Measurements from ENCODE around the gene TLL1. TPM values are rescaled to one million over a fixed set of nuclear protein-coding genes. Genes with fewer than 3 reads are reported as not detected.

The TLL1 gene
- total RNA-seq, 1 experiment from 2014 or later: 5.0 TPM

DNA sequence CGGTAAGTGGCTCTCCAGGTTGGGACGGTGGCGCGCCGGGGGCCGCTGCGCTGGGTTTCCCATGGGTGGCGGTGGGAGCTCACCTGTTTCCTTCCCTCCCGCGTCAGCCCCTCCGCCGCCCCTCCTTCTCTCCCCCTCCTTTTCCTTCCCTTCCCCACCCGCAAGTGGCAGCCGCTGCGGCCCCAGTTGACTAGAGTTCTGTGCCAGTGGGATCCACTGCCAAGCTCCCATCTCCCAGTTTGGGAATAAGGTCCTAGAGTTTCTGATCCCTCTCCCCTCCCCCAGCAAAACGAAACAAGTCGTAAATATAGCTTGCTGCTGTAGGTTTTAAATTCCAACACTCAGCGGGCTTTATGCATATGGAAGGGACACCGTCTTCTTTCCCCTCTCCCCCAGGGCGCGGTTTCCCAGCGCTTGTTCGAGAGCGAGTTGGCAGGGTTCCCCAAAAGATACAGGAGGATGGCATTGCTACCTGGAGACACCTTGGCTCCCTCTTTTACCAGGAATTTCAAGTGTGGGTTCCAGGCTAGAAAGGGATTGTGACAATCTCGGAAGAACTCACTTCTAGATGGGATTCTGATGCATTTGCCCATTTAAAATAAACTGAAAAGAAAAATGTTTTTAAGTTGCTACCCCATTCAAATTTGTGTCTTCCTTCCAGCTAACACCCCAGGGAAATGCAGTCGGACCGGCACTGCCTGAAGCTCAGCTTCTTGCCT lies 1.2 kb downstream of the TLL1 start:
- Histone ChIP-seq H3K4me2 (ENCODE audit: low read length) (peak overlapping the region; percentile 96), H3K4me1 (ENCODE audit: insufficient read depth, low read length) (peaks cover 29% of the 10 kb centered on the region), H3K4me3 (ENCODE audit: low read length) (peak overlapping the region; percentile 89), H3K27me3 (ENCODE audit: low read length) (no peaks in the 10 kb centered on the region), H3K9me2 (replicated peaks; ENCODE audit: low read length) (no peaks in the 10 kb centered on the region), H2AFZ (ENCODE audit: low read length) (peak overlapping the region; percentile 99), H3F3A (ENCODE audit: low read length, unreplicated experiment) (no peaks in the 10 kb centered on the region), H3K79me2 (ENCODE audit: low read length) (peaks cover 10% of the 10 kb centered on the region; the same call in 1 of the 2 replicates), H3K36me3 (ENCODE audit: low read depth, low read length) (no peaks in the 10 kb centered on the region), H4K20me1 (ENCODE audit: low read length) (no peaks in the 10 kb centered on the region), H3K27ac (ENCODE audit: low read length) (peak overlapping the region; percentile 49), H3K9ac (ENCODE audit: low read length) (peak overlapping the region; percentile 65), H3K9me3 (ENCODE audit: low read length) (no peaks in the 10 kb centered on the region)
- BruUV-seq (replicated peaks): TSS peak; percentile 81
- intact Hi-C loops (cut with micrococcal nuclease): loop anchor here (2.0 to 5.0 kb wide), 2 partner anchors 201 to 218 kb away; no protein-coding TSS in a partner anchor
- ATAC-seq: peak; percentile 9
- POLR2A ChIA-PET (ENCODE audit: unreplicated experiment): no interaction called here
- peak; percentile 37 for DNase-seq
- TF ChIP-seq, protein P1, sequence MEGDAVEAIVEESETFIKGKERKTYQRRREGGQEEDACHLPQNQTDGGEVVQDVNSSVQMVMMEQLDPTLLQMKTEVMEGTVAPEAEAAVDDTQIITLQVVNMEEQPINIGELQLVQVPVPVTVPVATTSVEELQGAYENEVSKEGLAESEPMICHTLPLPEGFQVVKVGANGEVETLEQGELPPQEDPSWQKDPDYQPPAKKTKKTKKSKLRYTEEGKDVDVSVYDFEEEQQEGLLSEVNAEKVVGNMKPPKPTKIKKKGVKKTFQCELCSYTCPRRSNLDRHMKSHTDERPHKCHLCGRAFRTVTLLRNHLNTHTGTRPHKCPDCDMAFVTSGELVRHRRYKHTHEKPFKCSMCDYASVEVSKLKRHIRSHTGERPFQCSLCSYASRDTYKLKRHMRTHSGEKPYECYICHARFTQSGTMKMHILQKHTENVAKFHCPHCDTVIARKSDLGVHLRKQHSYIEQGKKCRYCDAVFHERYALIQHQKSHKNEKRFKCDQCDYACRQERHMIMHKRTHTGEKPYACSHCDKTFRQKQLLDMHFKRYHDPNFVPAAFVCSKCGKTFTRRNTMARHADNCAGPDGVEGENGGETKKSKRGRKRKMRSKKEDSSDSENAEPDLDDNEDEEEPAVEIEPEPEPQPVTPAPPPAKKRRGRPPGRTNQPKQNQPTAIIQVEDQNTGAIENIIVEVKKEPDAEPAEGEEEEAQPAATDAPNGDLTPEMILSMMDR (conservative IDR thresholded peaks at IDR 0.05; ENCODE audit: low read depth, low read length): no peak
- TF ChIP-seq EZH2 (IDR thresholded peaks at IDR 0.05; ENCODE audit: low read length, unreplicated experiment) (no peak), EZH2phosphoT487 (IDR thresholded peaks at IDR 0.05; ENCODE audit: borderline replicate concordance, low read length) (no peak)
- CTCF ChIA-PET: no interaction called here

- H3K27ac ChIP-seq (ENCODE audit: low read length): peak overlapping the region; percentile 49
- peak overlapping the region; percentile 89 for H3K4me3 ChIP-seq (ENCODE audit: low read length)
- H3K79me2 ChIP-seq (ENCODE audit: low read length): peaks cover 10% of the 10 kb centered on the region; the same call in 1 of the 2 replicates
- POLR2A ChIA-PET (ENCODE audit: unreplicated experiment): no interaction called here
- H3K9me2 ChIP-seq (replicated peaks; ENCODE audit: low read length): no peaks in the 10 kb centered on the region
- peak overlapping the region; percentile 96 for H3K4me2 ChIP-seq (ENCODE audit: low read length)
- H2AFZ ChIP-seq (ENCODE audit: low read length): peak overlapping the region; percentile 99
- DNase-seq: peak; percentile 61
- peaks cover 29% of the 10 kb centered on the region for H3K4me1 ChIP-seq (ENCODE audit: insufficient read depth, low read length)
- H3K36me3 ChIP-seq (ENCODE audit: low read depth, low read length): no peaks in the 10 kb centered on the region
- intact Hi-C loops (cut with micrococcal nuclease): loop anchor here (2.0 to 5.0 kb wide), 2 partner anchors 200 to 217 kb away; no protein-coding TSS in a partner anchor
- TF ChIP-seq, protein P1 (conservative IDR thresholded peaks at IDR 0.05; ENCODE audit: low read depth, low read length): no peak
- TF ChIP-seq EZH2 (IDR thresholded peaks at IDR 0.05; ENCODE audit: low read length, unreplicated experiment) (no peak), EZH2phosphoT487 (IDR thresholded peaks at IDR 0.05; ENCODE audit: borderline replicate concordance, low read length) (peak; percentile 62; the same call in 1 of the 2 replicates)
- no peaks in the 10 kb centered on the region for H3F3A ChIP-seq (ENCODE audit: low read length, unreplicated experiment)
- peak overlapping the region; percentile 65 for H3K9ac ChIP-seq (ENCODE audit: low read length)
- CTCF ChIA-PET: no interaction called here
- no TSS peak for BruUV-seq (replicated peaks)
- no peaks in the 10 kb centered on the region for H4K20me1 ChIP-seq (ENCODE audit: low read length)
- ATAC-seq: peak; percentile 52
- H3K9me3 ChIP-seq (ENCODE audit: low read length): no peaks in the 10 kb centered on the region
- H3K27me3 ChIP-seq (ENCODE audit: low read length): no peaks in the 10 kb centered on the region
Observed at GRCh38 chr4:165874791-165875371, 1.8 kb downstream of the TLL1 start.
